ENCODE results near the gene OIT3. TPM values are rescaled to one million over a fixed set of nuclear protein-coding genes. Genes with fewer than 3 reads are reported as not detected.

The OIT3 gene
- total and polyA plus RNA-seq, 12 donors, result 0.06 to 1.6 (median 0.34) TPM; not detected in 5

DNA sequence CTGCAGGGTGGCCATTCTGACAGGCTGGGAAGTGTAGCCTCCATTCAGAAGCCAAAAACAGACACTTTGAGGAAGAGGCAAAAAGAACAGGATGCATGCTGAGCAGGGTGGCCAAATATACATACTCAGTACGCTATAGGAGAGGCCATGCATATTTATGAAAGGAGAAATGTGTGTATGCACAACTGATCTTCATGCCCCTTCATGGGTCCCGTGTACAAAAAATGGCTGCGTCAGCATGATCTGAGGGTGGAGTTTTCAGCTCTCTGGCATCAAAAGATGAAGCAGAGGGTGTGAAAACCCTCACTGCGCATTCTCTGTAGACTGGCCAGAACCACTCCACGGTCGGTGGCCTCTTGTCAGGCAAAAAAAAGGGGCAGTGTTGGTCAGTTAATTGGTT, 35.5 kb upstream of the OIT3 start:
- ATAC-seq (no peak), DNase-seq (no peak)
- H3K27me3 ChIP-seq, result no peaks in the 10 kb centered on the region
- H3K36me3 ChIP-seq, result peaks cover 0 to 39% (median 12%) of the 10 kb centered on the region in 9 donors
- no peaks in the 10 kb centered on the region for H3K4me1 ChIP-seq
- WGBS, 2 donors, result 96 to 97% methylated on average over 6 of the region's 6 CpGs
- no peak overlapping the region for H3K27ac ChIP-seq
- intact Hi-C loops (cut with DNase I), result no loop called here
- H3K4me3 ChIP-seq, result no peak overlapping the region
- TF ChIP-seq, protein P1, sequence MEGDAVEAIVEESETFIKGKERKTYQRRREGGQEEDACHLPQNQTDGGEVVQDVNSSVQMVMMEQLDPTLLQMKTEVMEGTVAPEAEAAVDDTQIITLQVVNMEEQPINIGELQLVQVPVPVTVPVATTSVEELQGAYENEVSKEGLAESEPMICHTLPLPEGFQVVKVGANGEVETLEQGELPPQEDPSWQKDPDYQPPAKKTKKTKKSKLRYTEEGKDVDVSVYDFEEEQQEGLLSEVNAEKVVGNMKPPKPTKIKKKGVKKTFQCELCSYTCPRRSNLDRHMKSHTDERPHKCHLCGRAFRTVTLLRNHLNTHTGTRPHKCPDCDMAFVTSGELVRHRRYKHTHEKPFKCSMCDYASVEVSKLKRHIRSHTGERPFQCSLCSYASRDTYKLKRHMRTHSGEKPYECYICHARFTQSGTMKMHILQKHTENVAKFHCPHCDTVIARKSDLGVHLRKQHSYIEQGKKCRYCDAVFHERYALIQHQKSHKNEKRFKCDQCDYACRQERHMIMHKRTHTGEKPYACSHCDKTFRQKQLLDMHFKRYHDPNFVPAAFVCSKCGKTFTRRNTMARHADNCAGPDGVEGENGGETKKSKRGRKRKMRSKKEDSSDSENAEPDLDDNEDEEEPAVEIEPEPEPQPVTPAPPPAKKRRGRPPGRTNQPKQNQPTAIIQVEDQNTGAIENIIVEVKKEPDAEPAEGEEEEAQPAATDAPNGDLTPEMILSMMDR (IDR thresholded peaks at IDR 0.05), result no peak
- H3K9me3 ChIP-seq, result peaks cover 0 to 4% (median 0%) of the 10 kb centered on the region in 11 donors

DNA sequence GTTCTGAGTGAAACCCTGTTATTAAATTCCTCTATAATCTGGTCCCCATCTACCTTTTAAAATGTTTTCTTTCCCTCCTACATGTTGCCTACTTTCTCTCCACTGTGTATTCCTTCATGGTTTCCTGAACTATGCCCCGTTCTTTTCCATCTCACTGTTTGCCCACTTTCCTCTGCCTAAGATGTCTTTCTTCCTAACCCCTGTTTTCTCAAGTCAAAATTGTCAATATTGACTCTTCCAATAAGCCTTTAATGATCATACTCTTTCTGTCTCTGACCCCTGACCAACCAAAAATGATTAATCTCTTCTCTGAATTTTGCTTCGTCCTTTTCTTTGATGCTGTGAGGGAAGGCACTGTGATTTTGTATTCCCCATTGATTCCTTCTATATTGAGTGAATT, 30.6 kb upstream of the OIT3 start:
- Histone ChIP-seq H3K4me3 (no peak overlapping the region), H3K9me3 (no peaks in the 10 kb centered on the region), H3K27me3 (no peaks in the 10 kb centered on the region), H3K27ac (no peak overlapping the region), H3K36me3 (peaks cover 0 to 53% (median 12%) of the 10 kb centered on the region in 9 donors), H3K4me1 (no peaks in the 10 kb centered on the region)
- ATAC-seq (no peak), DNase-seq (no peak)
- 92 to 95% methylated on average over 2 of the region's 2 CpGs for WGBS, 2 donors
- intact Hi-C loops (cut with DNase I), result no loop called here
- TF ChIP-seq, protein P1 (IDR thresholded peaks at IDR 0.05), result no peak

DNA sequence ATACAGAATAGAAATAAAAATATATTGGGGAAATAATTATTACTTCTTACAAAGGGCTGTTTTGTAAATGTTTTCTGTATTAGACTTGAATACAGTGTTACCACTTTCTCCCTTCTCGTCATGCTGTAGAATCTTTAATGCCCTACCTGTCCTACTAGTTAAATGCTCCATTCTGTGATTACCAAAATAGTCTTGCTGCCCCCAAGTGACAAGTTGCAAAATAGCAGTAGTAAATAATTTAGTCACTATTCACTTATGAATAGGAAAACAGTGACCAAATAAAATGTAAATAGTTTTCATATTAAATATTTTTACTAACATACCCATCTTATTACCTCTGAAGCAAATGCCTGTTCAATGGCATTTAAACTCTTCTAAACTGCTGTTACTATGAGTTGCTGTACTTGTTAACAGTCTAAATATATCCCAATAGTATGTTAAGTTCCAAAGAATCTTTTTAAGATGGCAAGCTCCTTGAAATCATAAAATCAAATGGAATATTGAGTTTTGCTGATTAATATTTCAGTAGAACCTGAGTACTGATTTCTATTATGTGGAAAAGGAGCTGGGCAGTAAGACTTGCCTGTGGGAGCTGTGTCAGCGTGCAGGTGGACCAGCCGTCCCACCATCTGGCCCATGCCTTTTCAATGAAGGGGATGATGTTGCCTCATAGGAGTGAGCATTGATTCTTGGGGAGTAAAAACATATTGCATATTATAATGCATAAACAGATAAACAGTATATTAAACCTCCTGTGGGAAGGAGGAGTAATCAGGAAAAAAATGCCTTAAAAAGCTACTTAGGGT, 18.1 kb upstream of the OIT3 start:
- TF ChIP-seq, protein P1 (IDR thresholded peaks at IDR 0.05), result peak in 8 of 9 donors; percentile 26 to 66 (median 58)
- no peaks in the 10 kb centered on the region for H3K4me1 ChIP-seq
- no peaks in the 10 kb centered on the region for H3K27me3 ChIP-seq
- H3K27ac ChIP-seq, result no peak overlapping the region
- ATAC-seq, result no peak
- intact Hi-C loops (cut with DNase I), result loop anchor here in 5 of 10 donors (5.0 to 10.0 kb wide), 2 partner anchors 508 to 511 kb away; no protein-coding TSS in a partner anchor
- H3K9me3 ChIP-seq, result no peaks in the 10 kb centered on the region
- peaks cover 0 to 52% (median 0%) of the 10 kb centered on the region in 9 donors for H3K36me3 ChIP-seq
- no peak for DNase-seq
- WGBS, 2 donors, result 76 to 86% methylated on average over 3 of the region's 3 CpGs
- H3K4me3 ChIP-seq, result no peak overlapping the region

DNA sequence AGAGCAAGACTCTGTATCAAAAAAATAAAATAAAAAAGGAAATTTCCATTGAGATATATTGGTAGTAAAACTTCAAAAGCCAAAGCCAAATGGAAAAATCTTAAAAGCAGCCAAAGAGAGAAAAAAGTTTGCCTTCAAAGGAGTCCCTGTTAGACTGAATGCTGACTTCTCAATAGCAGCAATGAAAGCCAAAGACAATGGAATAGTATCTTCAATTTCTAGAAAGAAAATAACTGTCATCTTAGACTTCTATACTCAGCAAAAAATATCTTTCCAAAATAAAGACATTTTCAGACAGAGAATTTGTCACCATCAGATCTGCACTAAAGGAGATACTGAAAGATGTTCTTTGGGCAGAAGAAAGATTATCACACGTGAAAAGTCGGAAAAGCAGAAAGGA, 14.3 kb upstream of the OIT3 start:
- peaks cover 0 to 30% (median 0%) of the 10 kb centered on the region in 9 donors for H3K36me3 ChIP-seq
- no peaks in the 10 kb centered on the region for H3K27me3 ChIP-seq
- 99 to 100% methylated on average over 2 of the region's 2 CpGs for WGBS, 2 donors
- no peak for ATAC-seq
- no peak overlapping the region for H3K4me3 ChIP-seq
- no peaks in the 10 kb centered on the region for H3K9me3 ChIP-seq
- H3K4me1 ChIP-seq, result no peaks in the 10 kb centered on the region
- DNase-seq, result no peak
- TF ChIP-seq, protein P1 (IDR thresholded peaks at IDR 0.05), result no peak
- intact Hi-C loops (cut with DNase I), result loop anchor here in 5 of 10 donors (5.0 to 10.0 kb wide), 2 partner anchors 512 to 514 kb away; no protein-coding TSS in a partner anchor
- H3K27ac ChIP-seq, result no peak overlapping the region
